Stromal cell of bone marrow (primary cell): Measurements from ENCODE around the gene ATXN1.

ENCODE experiments used
- DNase-seq: peaks from one replicate; pipeline ENCODE4 v3.0.0-alpha.2; 2012; ENCODE audit warnings: low read depth

Gene ATXN1

DNA sequence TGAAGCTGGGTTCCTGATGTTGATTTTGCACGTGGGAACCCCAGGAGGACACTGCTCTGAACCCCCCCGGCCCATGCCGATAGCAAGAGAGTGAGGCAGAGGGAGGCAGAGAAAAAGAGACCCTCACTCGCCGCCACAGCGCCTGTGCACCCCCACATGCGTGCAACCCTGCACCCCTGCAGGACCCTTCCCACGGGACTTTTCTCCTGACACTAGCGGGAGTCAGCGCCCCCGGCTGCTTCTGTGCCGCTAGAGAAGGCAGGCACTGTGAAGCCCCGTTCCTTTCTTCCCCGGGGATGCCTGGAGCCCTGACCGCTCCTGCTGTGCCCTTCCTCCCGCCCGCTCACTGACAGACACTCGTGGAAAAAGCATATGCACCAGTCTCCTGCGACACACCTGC lies 455.5 kb downstream of the ATXN1 start:
- no peak for DNase-seq

DNA sequence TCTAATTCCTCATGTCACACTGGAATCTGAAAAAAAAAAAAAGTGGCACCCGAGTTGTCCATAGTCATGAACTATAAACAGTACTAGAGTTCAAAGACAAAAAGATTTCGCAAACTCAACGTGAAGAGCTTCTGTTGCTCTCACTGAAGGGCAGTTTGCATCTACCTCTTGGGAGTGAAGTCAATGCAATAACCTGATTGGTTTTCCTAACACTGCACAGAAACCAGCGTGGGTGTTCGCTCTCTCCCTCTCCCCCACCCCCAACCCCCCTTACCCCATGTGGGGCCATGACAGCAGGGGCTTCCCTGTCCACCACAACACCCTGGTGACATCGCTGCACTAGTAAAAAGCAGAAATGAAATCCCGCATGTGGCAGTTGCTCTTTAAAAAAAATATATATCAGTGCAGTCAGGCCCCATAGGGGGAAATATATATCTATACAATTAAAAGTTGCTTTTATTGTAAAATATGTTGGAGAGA lies 456.0 kb downstream of the ATXN1 start:
- DNase-seq: no peak

DNA sequence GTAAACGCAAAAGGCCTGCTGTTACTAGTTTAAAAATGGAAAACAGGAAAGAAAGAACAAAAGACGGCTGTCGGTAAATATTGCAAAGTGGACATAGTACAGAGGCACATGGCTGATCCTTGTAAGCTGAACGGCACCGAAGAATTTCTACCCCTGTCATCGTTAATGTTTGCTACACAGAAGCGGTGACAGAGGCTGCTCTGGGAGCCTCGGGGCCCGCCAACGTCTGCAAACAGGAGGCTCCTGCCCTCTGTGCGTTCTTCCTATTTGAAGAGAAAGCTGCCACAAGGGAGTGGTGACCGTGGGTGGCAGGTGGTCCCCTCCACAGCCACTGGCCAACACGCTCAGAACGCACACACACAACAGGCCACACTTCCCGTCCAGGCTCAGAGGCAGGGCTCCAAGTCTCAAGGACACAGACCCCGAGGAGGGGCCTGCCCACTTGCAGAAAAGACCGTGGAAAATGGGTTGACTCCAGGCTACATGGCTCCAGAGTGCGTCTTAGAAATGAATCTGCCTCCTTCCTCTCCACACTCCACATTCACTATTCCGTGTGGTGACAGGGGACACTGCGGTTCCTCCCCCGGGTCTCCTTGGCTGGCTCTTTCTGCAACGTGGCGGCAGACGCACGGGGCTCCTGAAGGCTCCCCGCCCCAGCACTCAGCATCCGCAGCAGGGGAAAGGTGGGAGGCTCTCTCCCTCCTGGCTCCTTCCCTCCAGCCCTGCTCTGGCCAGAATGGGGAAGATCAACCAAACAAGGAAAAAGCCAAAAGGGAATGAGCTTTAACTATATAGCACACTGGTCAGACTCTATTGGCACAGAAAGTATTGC lies 458.3 kb downstream of the ATXN1 start:
- DNase-seq: no peak

DNA sequence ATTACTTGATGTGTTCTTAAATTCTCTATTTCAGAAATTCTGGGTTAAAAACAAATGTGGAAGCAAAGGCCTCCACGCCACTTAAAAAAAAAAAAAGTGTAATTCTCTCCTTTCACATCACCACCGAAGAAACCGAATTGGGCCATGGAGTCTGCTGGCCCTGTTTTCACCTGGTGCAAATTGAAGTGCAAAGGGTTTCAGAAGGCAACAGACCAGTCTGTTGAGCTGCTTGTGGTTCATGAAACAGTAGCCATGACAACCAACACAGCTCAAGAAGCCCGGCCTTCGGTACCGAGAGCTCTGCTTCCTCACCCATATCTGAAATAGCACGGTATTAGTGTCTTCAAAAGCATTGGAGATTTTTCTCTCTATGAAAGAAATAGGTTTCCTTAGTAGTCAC lies 459.7 kb downstream of the ATXN1 start:
- DNase-seq: no peak

DNA sequence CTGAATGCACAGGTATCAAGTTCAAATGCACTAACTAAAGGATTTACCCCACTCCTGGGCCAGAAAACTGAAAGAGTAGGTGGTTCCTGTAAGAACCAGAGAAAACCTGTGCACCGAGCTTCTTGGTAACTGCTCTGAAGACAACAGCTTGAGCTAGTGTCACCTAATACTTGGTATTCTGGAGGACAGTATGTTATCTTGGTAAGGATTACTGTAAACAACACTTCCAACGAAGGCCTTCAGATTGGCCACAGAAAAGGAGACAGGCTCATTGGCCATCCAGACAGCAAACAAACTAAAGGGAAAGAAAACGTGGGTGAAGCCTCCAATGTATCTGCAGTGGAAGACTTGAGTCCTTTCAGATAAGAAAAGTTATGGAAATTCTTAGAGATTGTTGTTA lies 461.4 kb downstream of the ATXN1 start:
- DNase-seq: no peak

DNA sequence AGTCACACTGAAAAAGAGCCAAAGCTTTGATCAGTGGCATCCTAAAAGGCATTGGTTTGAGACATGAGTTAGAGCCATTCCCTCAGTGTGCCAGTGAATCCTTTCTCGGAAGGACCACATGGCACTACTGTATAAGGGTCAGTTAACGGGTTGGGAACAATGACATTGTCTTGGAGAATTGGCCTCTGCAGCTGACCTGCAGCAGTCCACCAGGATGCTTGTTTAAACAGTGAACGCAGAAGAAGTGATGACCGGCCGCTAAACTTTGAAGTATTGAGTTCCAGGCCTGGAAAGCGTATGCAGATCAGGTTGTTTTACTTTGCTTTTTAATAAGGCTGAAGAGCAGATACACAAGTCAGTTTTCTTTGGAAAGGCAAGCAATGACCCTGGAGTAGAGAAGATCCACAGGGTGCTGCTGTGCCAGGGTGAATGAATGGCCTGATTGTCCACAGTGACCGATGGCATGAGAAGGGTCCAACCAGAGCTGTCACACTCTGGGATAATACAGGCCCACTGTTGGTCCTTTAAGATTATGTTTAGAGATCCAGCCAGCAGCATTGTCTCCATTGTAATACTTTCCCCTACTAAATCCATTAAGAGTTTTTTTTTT lies 465.1 kb downstream of the ATXN1 start:
- no peak for DNase-seq

DNA sequence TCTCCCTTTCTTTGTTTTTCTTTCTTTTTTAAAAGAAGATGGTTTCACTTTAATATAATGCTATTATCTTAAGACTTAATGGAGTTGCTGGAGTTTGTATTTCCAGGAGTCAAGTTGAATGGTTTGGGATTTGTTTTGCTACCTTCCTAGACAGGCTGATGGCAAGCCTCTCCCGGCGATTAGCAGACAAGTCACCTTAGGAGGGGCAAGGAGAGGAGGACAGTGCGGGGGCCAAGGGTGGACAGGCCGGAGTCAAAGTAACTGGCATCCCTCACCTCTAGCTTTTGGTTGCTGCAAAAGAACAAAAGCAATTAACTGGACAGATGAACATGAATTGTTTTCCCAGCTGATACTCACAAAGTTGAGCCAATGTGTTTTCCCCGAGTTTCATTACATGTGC lies 465.8 kb downstream of the ATXN1 start:
- no peak for DNase-seq

DNA sequence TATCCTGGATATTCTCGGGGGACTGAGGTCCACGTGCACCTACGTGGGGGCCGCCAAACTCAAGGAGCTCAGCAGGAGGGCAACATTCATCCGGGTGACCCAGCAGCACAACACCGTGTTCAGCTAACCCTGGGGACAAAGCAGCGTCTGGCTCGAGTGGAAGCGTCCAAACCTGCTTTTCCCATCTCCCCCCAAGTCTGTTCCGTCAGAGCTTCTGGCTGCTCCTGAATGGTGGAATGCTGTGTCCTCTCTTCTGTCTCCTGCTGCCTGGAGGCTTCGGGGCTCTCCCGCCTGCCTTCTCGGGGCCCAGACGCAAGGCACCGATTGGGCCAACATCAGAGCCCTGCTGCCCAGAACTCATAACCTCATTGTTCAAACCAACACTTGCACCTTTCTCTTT lies 466.2 kb downstream of the ATXN1 start:
- DNase-seq: no peak

DNA sequence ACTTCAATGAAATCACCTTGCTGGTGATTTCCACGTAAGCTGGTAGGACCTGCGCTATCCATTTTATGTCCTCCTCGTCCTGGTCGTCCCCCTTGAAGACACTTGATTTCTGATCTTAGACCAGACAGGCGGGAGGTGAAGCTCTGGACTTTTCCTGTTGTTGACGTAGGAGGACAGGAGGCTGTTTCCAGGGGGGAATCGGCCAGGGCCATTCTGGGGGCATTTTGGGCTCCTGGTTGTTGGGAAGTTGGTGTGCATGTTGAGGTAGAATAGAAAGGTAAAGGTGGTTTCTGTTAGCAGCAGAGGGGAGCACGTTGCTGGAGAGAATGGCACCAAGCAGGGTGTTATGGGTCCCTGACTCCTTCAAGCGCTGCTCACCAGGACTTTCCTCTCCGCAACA lies 466.9 kb downstream of the ATXN1 start:
- no peak for DNase-seq

DNA sequence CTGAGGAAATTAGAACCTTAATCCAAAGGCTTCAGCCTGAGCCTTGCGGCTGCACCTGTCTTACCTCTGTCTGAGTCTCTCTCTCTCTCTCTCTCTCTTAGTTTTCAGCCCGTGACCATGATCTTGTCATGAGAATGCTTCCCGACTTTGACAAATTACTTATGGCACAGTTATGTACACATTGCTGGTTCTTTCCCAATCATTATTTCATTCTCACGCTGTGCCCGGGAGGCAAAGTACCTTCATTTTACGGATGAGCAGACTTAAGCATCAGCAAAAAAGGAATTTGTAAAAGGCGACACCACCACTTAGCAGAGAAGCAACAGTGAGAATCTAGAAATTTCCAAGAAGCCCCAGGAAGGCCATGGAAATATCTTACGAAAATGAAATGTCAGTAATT lies 468.3 kb downstream of the ATXN1 start:
- DNase-seq: no peak

DNA sequence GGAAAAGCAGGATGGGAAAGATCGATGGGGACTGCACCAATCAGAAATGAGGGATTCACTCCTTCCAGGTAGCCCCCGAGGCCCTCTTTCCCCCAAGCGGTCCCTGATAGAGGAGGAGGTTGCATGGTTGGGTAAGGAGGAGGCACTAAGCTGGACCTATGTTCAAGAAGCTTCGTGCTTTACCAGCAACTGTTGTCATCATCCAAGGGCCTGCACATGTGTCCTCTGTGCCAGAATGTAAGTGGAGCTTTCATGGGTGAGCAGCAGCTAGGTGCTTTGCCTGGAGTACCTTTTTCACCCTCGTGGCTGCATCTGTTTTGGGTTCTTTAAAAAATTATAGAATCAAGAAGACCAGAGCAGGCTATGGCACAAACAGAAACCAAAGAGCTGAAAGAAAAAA lies 468.8 kb downstream of the ATXN1 start:
- DNase-seq: no peak

DNA sequence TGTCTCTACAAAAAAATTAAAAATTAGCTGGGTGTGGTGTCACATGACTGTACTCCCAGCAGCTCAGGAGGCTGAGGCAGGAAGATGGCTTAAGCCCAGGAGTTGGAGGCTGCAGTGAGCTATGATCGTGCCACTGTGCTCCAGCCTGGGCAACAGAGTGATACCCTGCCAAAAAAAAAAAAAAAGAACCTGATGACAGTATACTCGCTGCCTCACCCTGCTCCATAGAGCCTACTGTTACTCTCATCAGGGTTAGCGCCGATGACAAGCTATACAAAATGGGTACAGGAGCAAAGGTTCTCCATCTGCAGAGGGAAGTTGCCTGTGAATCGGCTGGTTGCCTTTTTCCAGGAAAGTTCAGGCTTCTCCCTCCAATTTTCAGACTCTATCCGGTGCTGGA lies 469.5 kb downstream of the ATXN1 start:
- no peak for DNase-seq

DNA sequence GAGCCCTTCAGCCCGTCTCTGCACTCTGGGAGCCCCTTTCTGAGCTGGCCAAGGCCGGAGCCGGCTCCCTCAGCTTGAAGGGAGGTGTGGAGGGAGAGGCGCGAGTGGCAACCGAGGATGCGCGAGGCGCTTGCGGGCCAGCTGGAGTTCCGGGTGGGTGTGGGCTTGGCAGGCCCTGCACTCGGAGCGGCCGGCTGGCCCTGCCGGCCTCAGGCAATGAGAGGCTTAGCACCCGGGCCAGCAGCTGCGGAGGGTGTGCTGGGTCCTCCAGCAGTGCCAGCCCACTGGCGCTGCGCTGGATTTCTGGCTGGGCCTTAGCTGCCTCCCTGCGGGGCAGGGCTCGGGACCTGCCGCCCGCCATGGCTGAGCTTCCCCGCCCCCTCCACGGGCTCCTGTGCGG lies 473.1 kb downstream of the ATXN1 start:
- no peak for DNase-seq

DNA sequence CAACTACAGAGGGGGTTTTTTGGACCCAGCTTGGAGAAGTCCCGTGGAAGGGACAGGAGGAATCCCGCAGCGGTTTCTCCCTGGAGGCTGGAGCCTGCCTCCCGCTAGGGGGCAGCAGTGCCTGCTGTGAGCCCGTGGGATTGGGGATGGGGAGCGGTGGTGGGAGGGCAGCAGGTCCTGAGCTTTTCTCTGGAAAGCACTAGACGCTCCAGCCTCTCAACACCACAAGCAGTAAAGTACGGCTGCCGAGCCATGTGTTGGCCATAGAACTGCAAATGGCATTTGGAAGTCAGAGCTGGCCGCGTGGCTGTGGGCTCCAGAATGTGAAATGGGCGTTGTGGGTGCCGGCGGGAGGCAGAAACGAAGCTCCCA lies 475.1 kb downstream of the ATXN1 start:
- no peak for DNase-seq

DNA sequence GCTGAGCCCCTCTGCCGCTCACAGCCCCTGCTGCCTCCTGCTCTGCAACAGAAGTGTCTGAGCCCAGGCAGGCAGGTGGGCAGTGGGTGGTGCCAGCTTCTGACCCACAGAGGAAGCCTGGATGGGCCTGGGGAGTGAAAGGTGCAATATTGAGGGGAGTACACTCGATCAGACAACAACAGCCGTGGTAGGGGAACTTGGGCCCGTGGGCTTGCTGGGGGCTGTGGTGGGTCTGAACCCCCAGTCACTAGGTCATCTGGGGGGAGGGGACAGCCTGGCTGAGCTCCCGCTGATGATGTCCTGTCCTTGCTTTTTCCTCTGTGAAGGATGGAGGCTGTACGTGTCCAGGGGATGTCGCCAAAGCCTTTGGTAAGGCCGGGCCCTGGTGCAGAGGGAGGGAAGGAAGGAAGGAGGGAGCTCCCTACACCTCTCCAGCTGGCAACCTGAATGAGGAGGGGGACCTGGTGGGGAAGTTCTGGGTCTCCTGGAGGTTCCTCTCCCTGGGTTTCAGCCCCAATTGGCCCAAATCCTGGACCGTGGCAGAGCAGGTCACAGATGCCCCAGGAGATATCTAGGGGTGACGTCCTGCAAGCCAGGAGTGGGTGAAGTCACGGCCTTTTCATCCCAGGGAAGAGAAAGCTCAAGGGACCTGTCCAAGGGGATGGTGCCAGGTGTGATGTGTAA lies 475.7 kb downstream of the ATXN1 start:
- no peak for DNase-seq

DNA sequence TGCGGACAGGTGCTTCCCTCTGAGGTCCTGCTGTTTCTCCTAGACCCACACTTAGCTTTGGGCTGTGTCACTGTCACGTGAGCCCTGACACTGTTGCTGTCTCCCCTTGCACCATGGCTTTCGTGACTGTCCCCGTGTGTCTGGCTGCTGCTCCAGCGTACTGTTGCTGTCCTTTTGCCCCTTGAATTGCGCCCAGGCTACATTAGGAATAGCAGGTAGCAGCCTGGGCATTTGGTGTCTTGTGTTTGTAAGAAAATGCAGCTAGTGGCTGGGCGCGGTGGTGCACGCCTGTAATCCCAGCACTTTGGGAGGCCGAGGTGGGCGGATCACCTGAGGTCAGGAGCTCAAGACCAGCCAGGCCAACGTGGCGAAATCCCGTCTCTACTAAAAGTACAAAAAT lies 476.8 kb downstream of the ATXN1 start:
- DNase-seq: no peak

DNA sequence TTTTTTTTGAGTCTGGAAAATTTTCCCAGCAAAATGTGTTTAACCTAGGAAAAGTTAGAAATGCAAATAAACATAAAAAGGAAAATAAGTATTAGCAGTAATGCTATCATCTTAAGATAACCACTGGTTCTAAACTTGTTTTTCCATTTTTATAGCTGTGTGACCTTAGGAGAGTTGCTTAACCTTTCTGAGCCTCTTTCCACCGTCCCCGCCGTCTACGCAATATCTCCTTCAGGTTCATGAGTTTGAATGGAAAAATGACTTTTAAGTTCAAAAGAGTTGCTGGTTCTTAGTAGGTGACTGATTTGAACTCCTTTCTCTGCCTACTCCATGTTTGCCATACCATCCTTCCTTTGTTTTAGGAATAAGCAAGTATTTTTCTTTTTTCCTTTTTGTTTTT lies 478.9 kb downstream of the ATXN1 start:
- no peak for DNase-seq

DNA sequence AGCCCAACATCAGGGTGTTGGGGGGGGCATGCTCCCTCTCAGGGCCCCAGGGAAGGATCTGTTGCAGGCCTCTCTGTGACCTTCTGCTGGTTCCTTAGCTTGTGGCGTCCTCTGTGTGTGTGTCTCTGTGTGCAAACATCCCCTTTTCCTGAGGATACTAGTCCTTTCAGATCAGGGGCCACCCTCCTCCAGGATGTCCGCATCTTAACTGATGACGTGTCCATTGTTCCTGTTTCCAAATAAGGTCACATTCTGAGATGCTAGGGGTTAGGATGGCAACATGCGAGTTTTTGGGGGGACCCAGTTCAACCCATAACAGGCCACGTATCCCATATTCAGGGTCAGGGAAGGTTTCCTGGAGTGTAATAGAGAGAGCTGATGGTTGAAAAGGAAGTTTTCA lies 482.0 kb downstream of the ATXN1 start:
- no peak for DNase-seq

DNA sequence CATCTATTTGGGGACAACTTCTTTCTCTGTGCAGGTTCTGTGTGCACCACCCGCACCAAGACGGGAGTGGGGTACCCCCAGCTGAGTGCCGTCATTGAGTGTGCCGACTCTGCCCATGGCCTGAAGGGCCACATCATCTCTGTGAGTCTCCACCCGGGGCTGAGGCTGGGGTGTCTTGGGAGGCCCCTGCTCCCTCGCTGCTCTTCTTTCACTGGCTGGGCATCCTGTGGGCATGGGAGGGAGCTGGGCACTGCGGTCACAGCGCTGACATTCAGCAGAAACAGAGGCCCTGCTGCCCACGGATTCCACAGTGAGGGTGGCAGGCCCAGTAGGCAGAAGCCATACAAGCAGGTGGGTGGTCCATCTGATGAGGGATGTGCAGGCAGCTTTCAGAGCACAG lies 482.5 kb downstream of the ATXN1 start:
- DNase-seq: no peak

DNA sequence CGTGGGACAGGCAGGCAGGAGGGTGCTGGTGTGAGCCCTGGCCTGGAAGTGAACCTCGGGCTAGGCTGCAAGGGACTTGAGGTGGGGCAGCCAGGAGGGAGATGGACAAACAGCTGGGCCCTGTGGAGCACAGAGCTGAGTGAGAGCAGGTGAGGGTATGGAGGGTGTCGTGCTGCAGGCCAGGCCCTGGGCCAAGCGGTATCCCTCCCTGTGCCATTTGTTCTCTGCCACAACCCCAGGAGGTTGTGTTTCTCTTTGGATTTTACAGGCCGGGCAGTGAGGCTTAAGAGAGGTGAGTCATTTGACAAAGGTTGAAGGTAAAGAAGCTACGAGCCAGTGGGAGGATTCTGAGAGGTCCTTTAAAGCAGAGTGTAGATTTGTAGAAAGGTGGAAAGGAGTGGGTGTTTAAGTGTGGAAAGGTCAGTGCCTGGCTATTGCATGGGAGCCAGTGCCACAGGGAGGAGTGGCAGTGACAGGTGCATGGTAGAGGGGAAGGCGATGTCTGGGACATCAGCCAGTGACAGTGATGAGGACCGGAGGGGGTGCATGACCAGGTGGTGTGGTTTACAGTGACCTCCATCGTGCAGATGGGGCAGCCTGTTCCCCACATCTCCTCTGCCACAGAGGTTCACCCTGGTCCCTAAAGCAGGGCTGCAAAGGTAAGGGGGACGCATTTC lies 483.1 kb downstream of the ATXN1 start:
- no peak for DNase-seq

DNA sequence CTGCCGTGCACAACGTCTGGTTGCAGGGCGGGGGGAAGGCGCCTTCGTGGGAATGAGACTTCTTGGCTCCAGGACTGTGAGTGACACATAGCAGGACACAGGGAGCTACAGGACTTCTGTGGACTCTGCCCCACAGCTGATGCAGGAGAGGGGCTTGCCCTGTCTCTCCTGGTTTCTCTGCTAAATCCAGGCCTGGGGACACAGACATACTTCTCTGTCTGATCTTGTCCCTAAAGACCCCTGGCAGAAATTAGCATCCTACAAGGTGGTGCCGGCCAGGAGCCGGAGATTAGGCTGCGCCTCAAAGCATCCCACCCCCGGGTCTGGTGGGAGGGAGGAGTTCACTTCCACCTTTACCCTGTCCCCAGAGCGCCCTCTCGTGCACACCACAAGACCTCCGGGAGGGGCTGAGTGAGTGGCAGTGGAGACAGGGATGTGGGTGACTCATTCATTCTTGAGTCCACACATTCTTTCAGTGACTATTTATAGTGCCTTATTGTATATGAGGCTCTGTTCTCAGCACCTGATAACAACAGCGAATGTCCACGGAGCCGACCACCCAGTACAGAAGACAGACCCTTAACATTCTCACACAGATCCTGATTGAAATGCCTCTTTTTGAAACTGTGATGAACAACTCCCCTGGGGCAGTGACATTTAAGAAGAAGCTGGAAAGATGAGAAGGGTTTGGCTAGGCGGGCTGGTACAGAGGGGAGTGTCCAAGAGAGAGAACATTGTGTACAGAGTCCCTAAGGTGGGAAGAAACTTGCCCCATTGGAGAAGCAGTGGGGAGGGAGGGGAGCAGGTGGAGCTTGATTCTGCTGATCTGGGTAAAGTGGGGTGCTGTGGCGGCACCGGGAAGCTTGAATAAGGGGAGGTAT lies 483.9 kb downstream of the ATXN1 start:
- DNase-seq: peak; percentile 69
